HG03460 (cell line): ENCODE measurements around the gene CEACAM16.
"Not testable (repeated sequence)": the region's sequence is repeated elsewhere in the genome, so short reads cannot be mapped to it uniquely, and the experiment has no call there.

ENCODE experiments used
- ATAC-seq: cut with Tn5 transposase; IDR thresholded peaks from one replicate; pipeline ENCODE4 v1.9.1; 2021; ENCODE audit not compliant: unreplicated experiment

The CEACAM16 gene

GRCh38 chr19:44698492-44699201 lies at the start of gene CEACAM16:
Gene CEACAM16, plus strand, starts transcription at chr19:44699151. Its CDS starts 2,306 bp downstream, at chr19:44701457.
- no peak for ATAC-seq

GRCh38 chr19:44649578-44650145 lies 49.3 kb upstream of the CEACAM16 start:
- ATAC-seq = no peak

DNA sequence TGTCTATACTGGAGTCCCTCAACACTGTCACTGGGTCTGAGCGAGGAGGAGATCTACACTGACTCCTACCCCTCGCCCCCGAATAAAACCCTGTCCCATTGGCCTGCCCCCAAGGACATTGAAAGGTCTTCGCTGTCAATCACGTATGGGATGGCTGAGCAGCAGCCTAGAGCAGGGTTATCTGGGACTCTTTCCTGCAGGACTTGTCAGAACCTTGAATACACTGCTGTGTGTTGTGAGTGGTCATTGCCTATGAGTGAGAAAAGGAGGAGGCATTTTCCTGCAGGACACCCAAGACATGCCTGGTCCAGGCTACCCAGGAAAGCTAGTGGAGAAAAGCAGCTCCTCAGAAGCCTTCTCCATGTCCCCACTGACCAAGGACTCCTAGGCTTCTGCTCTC lies 45.6 kb upstream of the CEACAM16 start:
- ATAC-seq = no peak

DNA sequence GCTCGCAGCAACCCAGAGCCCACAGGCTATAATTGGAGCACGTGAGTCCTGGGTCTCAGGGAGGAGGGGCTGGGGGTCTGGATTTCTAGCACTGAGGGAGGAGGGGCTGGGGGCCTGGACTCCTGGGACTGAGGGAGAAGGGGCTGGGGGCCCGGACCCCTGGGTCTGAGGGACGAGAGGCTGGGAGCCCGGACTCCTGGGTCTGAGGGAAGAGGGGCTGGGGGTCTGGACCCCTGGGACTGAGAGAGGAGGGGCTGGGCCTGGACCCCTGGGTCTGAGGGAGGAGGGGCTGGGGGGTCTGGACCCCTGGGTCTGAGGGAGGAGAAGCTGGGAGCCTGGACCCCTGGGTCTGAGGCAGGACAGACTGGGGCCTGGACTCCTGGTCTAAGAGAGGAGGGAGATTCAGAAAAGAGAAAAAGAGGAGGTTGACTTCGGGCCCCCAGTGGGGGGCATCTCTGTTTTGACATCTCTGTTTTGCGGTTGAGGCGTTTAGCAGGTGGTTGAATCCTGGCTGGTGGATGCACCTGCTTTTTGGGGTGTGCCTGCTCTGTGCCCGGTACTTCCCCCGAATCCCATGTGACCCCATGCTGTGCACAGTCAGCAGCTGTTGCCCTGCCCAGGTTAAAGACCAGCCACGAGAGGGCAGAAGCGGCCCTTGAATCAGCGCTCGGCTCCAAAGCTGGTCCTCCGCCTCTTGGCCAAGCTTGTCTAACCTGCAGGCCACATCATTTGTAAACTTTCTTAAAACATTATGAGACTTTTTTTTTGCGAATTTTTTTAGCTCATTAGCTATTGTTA lies 44.8 kb upstream of the CEACAM16 start:
- ATAC-seq = no peak

- no peak for ATAC-seq
These were observed 41.6 kb upstream of the CEACAM16 start for GRCh38 chr19:44657211-44657921.

GRCh38 chr19:44658069-44658733 lies 40.8 kb upstream of the CEACAM16 start:
- ATAC-seq = no peak

GRCh38 chr19:44660081-44660480 lies 38.9 kb upstream of the CEACAM16 start:
- ATAC-seq = no peak

DNA sequence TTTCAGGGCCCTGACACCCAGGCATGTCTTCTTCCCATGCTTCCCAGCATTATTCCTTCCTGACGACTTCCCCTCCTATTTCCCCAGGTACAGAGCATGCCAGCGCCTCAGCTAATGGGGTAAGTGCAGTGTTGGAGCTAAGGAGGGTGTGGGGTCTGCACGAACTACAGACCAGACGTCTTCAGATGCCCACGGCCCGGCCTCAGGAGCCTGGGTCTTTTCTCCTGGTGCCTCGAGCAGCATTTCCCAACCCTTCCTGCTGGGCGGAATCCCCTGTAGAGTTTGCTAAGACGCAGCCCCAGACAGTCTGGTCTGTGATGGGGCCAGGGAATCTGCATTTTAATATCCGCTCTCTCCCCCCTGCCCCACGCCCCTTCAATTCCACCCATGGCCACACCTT lies 37.7 kb upstream of the CEACAM16 start:
- ATAC-seq = no peak

DNA sequence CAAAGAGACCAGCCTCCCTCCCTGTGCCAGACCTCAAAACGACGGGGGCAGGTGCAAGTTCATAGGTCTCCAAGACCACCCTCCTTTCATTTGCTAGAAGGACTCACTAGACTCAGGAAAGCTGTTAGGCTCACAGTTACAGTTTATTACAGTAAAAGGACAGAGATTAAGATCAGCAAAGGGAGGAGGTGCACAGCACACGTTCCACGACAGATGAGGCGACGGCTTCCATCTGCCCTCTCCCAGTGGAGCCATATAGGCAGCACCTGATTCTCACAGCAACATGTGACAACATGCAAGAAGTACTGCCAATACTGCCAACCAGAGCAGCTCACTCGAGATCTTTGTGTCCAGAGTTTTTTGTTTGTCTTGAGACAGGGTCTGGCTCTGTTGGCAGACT lies 37.0 kb upstream of the CEACAM16 start:
- ATAC-seq = no peak

GRCh38 chr19:44662691-44663385 lies 36.1 kb upstream of the CEACAM16 start:
- no peak for ATAC-seq

- ATAC-seq = no peak
These were observed 35.0 kb upstream of the CEACAM16 start for GRCh38 chr19:44663996-44664395.

DNA sequence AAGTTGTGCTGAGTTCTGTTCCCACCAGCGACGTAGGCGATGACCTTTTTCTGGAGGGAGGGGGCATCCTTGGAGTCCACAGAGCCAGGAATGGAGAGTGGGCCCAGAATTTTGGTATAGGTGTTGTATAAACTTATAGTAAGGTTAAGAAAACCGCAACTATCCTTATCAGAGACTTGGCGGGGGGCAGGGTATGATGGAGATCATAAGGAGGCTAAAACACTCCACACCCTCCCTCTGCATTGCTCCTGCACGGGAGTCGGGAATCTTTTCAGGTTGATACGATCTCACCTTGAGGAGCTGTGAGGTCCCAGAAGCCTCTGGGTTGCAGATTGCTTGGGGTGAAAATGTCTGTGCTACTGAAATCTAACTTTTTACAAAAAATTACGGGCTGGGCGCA lies 34.0 kb upstream of the CEACAM16 start:
- ATAC-seq = no peak

GRCh38 chr19:44666852-44667556 lies 31.9 kb upstream of the CEACAM16 start:
- ATAC-seq = no peak

- ATAC-seq = no peak
These were observed 29.8 kb upstream of the CEACAM16 start for GRCh38 chr19:44668985-44669764.

DNA sequence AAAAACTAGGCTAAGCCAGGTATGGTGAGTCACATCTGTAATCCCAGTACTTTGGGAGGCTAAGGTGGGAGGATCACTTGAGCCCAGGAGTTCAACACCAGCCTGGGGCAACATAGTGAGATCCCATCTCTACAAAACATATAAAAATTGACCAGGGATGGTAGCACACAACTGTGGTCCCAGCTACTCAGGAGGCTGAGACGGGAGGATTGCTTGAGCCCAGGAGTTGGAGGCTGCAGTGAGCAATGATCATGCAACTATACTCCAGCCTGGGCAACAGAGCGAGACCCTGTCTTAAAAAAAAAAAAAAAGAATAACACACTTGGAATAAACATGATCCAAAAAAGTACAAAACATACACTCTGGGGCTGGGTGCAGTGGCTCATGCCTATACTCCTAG lies 28.9 kb upstream of the CEACAM16 start:
- ATAC-seq = not testable (repeated sequence)

DNA sequence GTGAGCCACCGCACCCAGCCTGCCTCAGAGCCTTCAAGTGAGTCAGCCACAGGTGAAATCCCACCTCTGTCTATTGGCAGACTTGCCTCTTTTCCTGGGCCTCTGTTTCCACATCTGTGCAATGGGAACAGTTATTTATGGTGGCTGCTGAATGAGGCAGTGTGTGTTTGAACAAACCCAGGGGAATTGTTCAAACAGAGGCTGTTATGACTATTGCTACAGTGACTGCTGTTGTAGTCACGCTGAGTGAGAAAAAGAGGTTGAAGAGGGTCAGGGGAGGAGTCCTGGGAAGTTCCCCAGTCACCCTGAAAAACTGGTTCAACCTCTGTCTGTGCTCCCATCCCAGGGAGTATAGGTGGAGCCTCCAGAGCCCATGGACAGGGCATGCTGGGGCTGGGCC lies 27.6 kb upstream of the CEACAM16 start, which contains the start of gene CEACAM19:
Gene CEACAM19, plus strand, starts transcription at position 83 of the 400 bp plus-strand sequence. CDS start 450 bp downstream, outside the sequence.
- no peak for ATAC-seq

GRCh38 chr19:44672226-44672625 lies 26.7 kb upstream of the CEACAM16 start:
- ATAC-seq = no peak

DNA sequence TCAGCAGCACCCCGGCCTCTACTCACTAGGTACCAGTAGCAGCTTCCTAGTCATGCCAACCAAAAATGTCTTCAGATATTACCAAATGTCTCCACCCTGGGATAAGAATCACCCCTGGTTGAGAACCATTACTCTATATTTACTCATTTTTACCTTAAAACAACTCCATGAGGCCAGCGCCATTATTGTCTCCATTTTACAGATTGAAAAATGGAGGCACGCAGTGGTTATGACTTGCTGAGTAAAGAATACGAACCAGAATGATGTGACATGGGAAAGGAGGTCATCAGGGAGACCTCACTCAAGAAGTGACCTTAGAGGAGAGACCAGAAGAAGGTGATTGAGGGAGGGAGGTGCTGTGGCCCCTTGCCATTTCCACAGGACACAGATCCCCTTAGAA lies 25.4 kb upstream of the CEACAM16 start:
- no peak for ATAC-seq

- ATAC-seq = no peak
These were observed 23.4 kb upstream of the CEACAM16 start for GRCh38 chr19:44675521-44675920.
